Activated CD4-positive, alpha-beta T cell treated with anti-CD3 and anti-CD28 coated beads, Interleukin-2, amount 10 ng/mL, durations not matched to agents 24 days and 14 days (primary cell): ENCODE results near the gene ASPDH. TPM values are rescaled to one million over a fixed set of nuclear protein-coding genes. Genes with fewer than 3 reads are reported as not detected.
"Not testable (repeated sequence)": the region's sequence is repeated elsewhere in the genome, so short reads cannot be mapped to it uniquely, and the experiment has no call there.

Experiments used
- DNase-seq: peaks from one replicate; pipeline ENCODE4 v3.0.0; 2022
- H3K27ac Mint-ChIP-seq: one replicate; pipeline ENCODE4 v1.8.0; 2022; ENCODE audit warnings: mild to moderate bottlenecking, mixed read lengths
- H3K27me3 Mint-ChIP-seq: one replicate; pipeline ENCODE4 v1.8.0; 2022; ENCODE audit warnings: mixed read lengths
- H3K36me3 Mint-ChIP-seq: one replicate; pipeline ENCODE4 v1.8.0; 2022; ENCODE audit warnings: low read depth, mild to moderate bottlenecking, mixed read lengths
- H3K4me1 Mint-ChIP-seq: one replicate; pipeline ENCODE4 v1.8.0; 2021; ENCODE audit warnings: mixed read lengths
- H3K4me3 Mint-ChIP-seq: one replicate; pipeline ENCODE4 v1.8.0; 2022; ENCODE audit warnings: mild to moderate bottlenecking, moderate library complexity, mixed read lengths
- H3K9me3 Mint-ChIP-seq: one replicate; pipeline ENCODE4 v1.8.0; 2021; ENCODE audit warnings: mixed read lengths
- intact Hi-C: fragments of 100-400 bp; cut with micrococcal nuclease; formaldehyde crosslinking; loops from one replicate; pipeline ENCODE4 v1.15.1; 2023
- total RNA-seq: library from RNA; stranded (reverse); gene quantifications from 2 replicates; pipeline ENCODE4 v1.2.3, GENCODE V29; 2022

The ASPDH gene
- total RNA-seq, 1 donor from 2014 or later = not detected

GRCh38 chr19:50477751-50478515 is 35.8 kb downstream of the ASPDH start:
- intact Hi-C loops = no loop called here
- peak overlapping the region; percentile 100 for H3K4me3 Mint-ChIP-seq
- no peaks in the 10 kb centered on the region for H3K9me3 Mint-ChIP-seq
- H3K4me1 Mint-ChIP-seq = peaks cover 21% of the 10 kb centered on the region
- DNase-seq = no peak
- no peaks in the 10 kb centered on the region for H3K27me3 Mint-ChIP-seq
- H3K36me3 Mint-ChIP-seq = peaks cover 37% of the 10 kb centered on the region
- peak overlapping the region; percentile 49 for H3K27ac Mint-ChIP-seq

DNA sequence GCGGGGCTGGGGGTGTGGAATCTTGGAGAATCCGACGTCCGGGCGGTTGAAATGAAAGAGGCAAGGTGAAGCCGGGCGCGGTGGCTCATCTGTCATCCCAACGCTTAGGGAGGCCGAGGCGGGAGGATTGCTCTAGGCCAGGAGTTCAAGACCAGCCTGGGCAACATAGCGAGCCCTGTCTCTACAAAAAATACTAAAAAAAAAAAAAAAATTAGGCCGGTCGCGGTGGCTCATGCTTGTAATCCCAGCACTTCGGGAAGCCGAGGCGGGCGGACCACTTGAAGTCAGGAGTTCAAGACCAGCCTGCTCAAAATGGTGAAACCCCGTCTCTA is 36.8 kb downstream of the ASPDH start:
- Mint-ChIP-seq H3K27ac (peak overlapping the region; percentile 93), H3K27me3 (no peaks in the 10 kb centered on the region), H3K4me1 (peaks cover 21% of the 10 kb centered on the region), H3K9me3 (no peaks in the 10 kb centered on the region), H3K36me3 (peaks cover 32% of the 10 kb centered on the region), H3K4me3 (peak overlapping the region; percentile 100)
- intact Hi-C loops = loop anchor here (1.0 kb wide), 3 partner anchors 34 to 120 kb away; partner anchors contain the start of genes JOSD2 and NR1H2
- DNase-seq = peak; percentile 57

GRCh38 chr19:50476224-50476906 is 37.3 kb downstream of the ASPDH start, which contains the start of the genes EMC10 and GARIN5A:
Gene EMC10, plus strand, starts transcription at chr19:50476507. Its CDS starts 38 bp downstream, at chr19:50476545.
Gene GARIN5A, minus strand, starts transcription at chr19:50476848. Its CDS starts 460 bp downstream, at chr19:50476388.
- H3K9me3 Mint-ChIP-seq = no peaks in the 10 kb centered on the region

DNA sequence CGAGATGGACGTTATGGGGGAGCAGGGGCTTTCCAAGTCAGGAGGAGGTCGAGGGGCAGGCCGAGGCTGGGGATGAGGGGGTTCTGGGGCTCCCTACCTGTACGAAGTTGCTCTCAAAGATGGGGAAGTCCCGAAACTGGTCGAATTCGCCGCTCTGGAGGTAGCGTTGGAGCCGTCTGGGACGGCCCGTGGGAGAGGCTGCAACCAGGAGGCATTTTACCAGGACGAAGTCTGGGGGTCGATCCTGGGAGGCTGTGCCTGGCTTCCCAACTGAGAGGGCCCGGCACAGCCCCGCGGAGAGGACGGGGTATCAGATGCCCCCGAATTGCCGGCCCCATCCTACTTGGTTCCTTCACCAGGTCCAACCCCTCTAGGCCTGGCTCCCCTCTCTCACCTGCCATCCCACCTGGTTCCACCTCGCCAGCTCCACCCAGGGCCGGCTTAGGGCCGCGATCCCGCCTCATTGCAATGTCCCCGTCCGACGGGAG is 37.9 kb downstream of the ASPDH start:
- H3K4me3 Mint-ChIP-seq = peak overlapping the region; percentile 100
- peaks cover 18% of the 10 kb centered on the region for H3K4me1 Mint-ChIP-seq
- no peaks in the 10 kb centered on the region for H3K9me3 Mint-ChIP-seq
- DNase-seq = no peak
- no peaks in the 10 kb centered on the region for H3K27me3 Mint-ChIP-seq
- intact Hi-C loops = loop anchor here (1.0 kb wide), 3 partner anchors 36 to 118 kb away; partner anchors contain the start of genes JOSD2 and NR1H2
- H3K36me3 Mint-ChIP-seq = peaks cover 27% of the 10 kb centered on the region
- H3K27ac Mint-ChIP-seq = peak overlapping the region; percentile 93

More at GRCh38 chr19:50476224-50476906, 37.3 kb downstream of the ASPDH start, which contains the start of the genes EMC10 and GARIN5A:
- Mint-ChIP-seq H3K4me3 (peak within 1 kb of the TSS; percentile 100), H3K27me3 (no peaks in the 10 kb centered on the region), H3K27ac (peak within 1 kb of the TSS; percentile 93), H3K4me1 (peaks cover 21% of the 10 kb centered on the region), H3K36me3 (peaks cover 32% of the 10 kb centered on the region)
- intact Hi-C loops = loop anchor here (1.0 kb wide), 3 partner anchors 35 to 119 kb away; partner anchors contain the start of genes JOSD2 and NR1H2
- DNase-seq = peak; percentile 98

- no peaks in the 10 kb centered on the region for H3K9me3 Mint-ChIP-seq
- peak overlapping the region; percentile 62 for H3K27ac Mint-ChIP-seq
- H3K27me3 Mint-ChIP-seq = no peaks in the 10 kb centered on the region
- H3K4me1 Mint-ChIP-seq = peaks cover 18% of the 10 kb centered on the region
- peaks cover 25% of the 10 kb centered on the region for H3K36me3 Mint-ChIP-seq
- peak overlapping the region; percentile 43 for H3K4me3 Mint-ChIP-seq
- intact Hi-C loops = no loop called here
- DNase-seq = no peak
Observed at GRCh38 chr19:50475101-50475568, 38.6 kb downstream of the ASPDH start.

- H3K9me3 Mint-ChIP-seq, H3K27me3 Mint-ChIP-seq, H3K4me3 Mint-ChIP-seq, DNase-seq, intact Hi-C loops: not testable (repeated sequence)
- peak overlapping the region; percentile 30 for H3K27ac Mint-ChIP-seq
- peaks cover 13% of the 10 kb centered on the region for H3K36me3 Mint-ChIP-seq
- peaks cover 16% of the 10 kb centered on the region for H3K4me1 Mint-ChIP-seq
Observed at GRCh38 chr19:50473336-50473735, 40.4 kb downstream of the ASPDH start.

GRCh38 chr19:50468818-50469217 is 44.9 kb downstream of the ASPDH start:
- no peaks in the 10 kb centered on the region for H3K27me3 Mint-ChIP-seq
- H3K4me1 Mint-ChIP-seq = no peaks in the 10 kb centered on the region
- no peak overlapping the region for H3K27ac Mint-ChIP-seq
- intact Hi-C loops = no loop called here
- no peaks in the 10 kb centered on the region for H3K9me3 Mint-ChIP-seq
- no peak for DNase-seq
- no peaks in the 10 kb centered on the region for H3K36me3 Mint-ChIP-seq
- H3K4me3 Mint-ChIP-seq = no peak overlapping the region

GRCh38 chr19:50467566-50467965 is 46.1 kb downstream of the ASPDH start:
- no peak for DNase-seq
- H3K27me3 Mint-ChIP-seq = no peaks in the 10 kb centered on the region
- H3K9me3 Mint-ChIP-seq = no peaks in the 10 kb centered on the region
- intact Hi-C loops = no loop called here
- H3K27ac Mint-ChIP-seq = no peak overlapping the region
- H3K4me3 Mint-ChIP-seq = no peak overlapping the region
- no peaks in the 10 kb centered on the region for H3K4me1 Mint-ChIP-seq
- H3K36me3 Mint-ChIP-seq = no peaks in the 10 kb centered on the region

- Mint-ChIP-seq H3K4me1 (no peaks in the 10 kb centered on the region), H3K27me3 (no peaks in the 10 kb centered on the region), H3K36me3 (no peaks in the 10 kb centered on the region), H3K9me3 (no peaks in the 10 kb centered on the region), H3K4me3 (no peak overlapping the region), H3K27ac (no peak overlapping the region)
- no peak for DNase-seq
- intact Hi-C loops = no loop called here
Observed at GRCh38 chr19:50466706-50467039, 47.0 kb downstream of the ASPDH start.

DNA sequence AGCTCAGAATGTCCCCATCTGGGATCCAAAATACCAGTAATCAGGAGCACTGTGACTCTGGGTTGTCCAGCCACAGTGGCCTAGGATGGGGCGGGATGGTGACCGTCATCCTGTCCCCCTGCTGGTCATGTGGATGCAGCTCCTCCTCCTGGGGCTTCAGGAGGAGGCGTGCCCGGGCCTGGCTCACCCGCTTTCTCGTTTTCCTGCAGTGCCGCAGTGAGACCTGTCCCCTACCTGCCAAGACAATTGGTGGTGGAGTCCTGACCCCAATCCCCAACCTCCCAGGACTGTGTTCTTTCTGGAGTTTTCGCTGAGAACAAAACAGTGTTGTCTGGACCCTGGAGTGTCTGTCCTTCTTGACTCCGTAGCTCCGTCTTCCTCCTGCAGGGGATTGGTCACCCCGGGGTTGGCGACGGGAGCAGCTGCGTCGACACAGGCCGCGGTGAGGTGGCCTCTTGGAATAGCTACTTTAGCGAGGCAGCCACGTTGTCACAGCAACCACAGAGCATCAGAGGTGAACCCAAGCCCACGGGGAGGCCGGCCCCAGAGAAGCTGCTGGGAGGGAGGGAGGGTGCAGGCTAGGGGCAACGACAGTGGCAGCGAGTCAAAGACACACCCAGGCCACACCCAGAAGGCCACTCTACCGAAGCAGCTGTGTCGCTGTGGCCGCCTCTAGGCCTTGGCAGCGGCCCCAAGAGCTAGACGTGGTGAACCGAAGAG is 47.6 kb downstream of the ASPDH start:
- no peak overlapping the region for H3K27ac Mint-ChIP-seq
- no peaks in the 10 kb centered on the region for H3K36me3 Mint-ChIP-seq
- H3K27me3 Mint-ChIP-seq = no peaks in the 10 kb centered on the region
- no peak overlapping the region for H3K4me3 Mint-ChIP-seq
- intact Hi-C loops = no loop called here
- H3K4me1 Mint-ChIP-seq = peaks cover 3% of the 10 kb centered on the region
- H3K9me3 Mint-ChIP-seq = no peaks in the 10 kb centered on the region
- no peak for DNase-seq

DNA sequence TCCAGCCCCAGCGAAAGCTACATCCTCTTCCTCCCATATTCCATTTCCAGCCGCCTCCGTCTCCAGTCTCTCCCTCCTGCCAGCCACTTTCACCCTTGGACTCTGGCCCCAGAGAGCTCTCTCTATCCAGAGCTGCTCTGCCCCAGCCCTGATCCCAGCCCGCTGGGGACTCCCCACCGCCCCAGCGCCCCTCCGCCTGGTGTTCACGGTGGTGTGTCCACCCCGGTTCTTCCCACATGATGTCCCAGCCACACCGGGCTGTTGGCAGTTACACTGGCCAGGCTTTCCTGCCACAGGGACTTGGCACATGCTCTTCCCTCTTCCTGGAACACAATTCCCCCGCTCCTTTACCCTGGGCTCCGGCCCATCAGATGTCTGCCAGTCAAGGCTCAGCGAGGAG is 48.7 kb downstream of the ASPDH start:
- Mint-ChIP-seq H3K4me1 (peaks cover 9% of the 10 kb centered on the region), H3K4me3 (no peak overlapping the region), H3K9me3 (no peaks in the 10 kb centered on the region), H3K27me3 (no peaks in the 10 kb centered on the region), H3K27ac (no peak overlapping the region), H3K36me3 (no peaks in the 10 kb centered on the region)
- intact Hi-C loops = loop anchor here (5.0 kb wide), 2 partner anchors 48 to 213 kb away; partner anchors contain the start of gene SPIB
- DNase-seq = no peak

- Mint-ChIP-seq H3K4me1 (peaks cover 12% of the 10 kb centered on the region), H3K9me3 (no peaks in the 10 kb centered on the region), H3K36me3 (no peaks in the 10 kb centered on the region), H3K4me3 (no peak overlapping the region), H3K27me3 (no peaks in the 10 kb centered on the region), H3K27ac (no peak overlapping the region)
- no peak for DNase-seq
- intact Hi-C loops = loop anchor here (5.0 kb wide), 2 partner anchors 47 to 212 kb away; partner anchors contain the start of gene SPIB
Observed at GRCh38 chr19:50464348-50464747, 49.4 kb downstream of the ASPDH start.

DNA sequence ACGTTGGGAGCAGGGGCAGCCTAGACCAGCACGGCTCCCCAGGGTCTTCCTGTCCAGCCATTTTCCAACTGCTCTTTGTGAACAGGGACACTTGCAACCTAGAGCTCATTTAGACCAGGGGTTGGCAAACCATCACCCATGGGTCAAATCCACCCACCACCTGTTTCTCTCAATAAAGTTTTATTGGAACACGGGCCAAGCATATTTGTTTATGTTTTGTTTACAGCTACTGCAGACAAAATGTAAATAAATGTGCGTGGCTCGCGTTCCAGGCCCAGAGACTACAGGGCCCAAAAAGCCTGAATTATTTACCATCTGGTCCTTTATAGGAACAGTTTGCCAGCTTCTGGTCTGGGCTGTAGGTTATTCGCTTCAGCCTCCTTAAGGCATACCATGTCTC is 50.7 kb downstream of the ASPDH start:
- Mint-ChIP-seq H3K4me3 (no peak overlapping the region), H3K36me3 (no peaks in the 10 kb centered on the region), H3K27me3 (peaks cover 2% of the 10 kb centered on the region), H3K27ac (no peak overlapping the region), H3K9me3 (no peaks in the 10 kb centered on the region), H3K4me1 (peaks cover 12% of the 10 kb centered on the region)
- no peak for DNase-seq
- intact Hi-C loops = loop anchor here (5.0 kb wide), 2 partner anchors 46 to 211 kb away; partner anchors contain the start of gene SPIB
